ENCODE measurements around the gene SLC26A2. TPM values are rescaled to one million over a fixed set of nuclear protein-coding genes. Genes with fewer than 3 reads are reported as not detected.

Gene SLC26A2
- total and polyA plus RNA-seq, 2 of the 8 experiments (the other 6 are each of a cell fraction or from before 2014, with no cell fraction given): 3.7 to 11.4 TPM

GRCh38 chr5:149998281-149998680 lies 37.7 kb downstream of the SLC26A2 start:
- no peak overlapping the region for H2BK5ac ChIP-seq (ENCODE audit: low read depth, low read length)
- no peak for DNase-seq (ENCODE audit: low read depth in 1 of 2, low spot score in 2 of 2)
- H2AK5ac ChIP-seq (ENCODE audit: low read depth, low read length): no peak overlapping the region
- no peak overlapping the region for H3K56ac ChIP-seq (replicated peaks; ENCODE audit: insufficient read length, low read depth, low read length)
- H4K20me1 ChIP-seq (replicated peaks in 1 of 2; ENCODE audit: control insufficient read depth in 1 of 2, insufficient read depth in 2 of 2, low read length in 2 of 2): peaks cover 3 to 15% of the 10 kb centered on the region in 2 experiments
- no peak overlapping the region for H2BK12ac ChIP-seq (ENCODE audit: low read depth, low read length)
- H3K27ac ChIP-seq (ENCODE audit: low read depth, low read length): no peak overlapping the region
- WGBS, 2 experiments (ENCODE audit: extremely low coverage in 1 of 2, insufficient coverage in 1 of 2, insufficient read length in 1 of 2, insufficient replicate concordance in 2 of 2, low coverage in 1 of 2, low lambda C conversion rate in 2 of 2, missing lambda C conversion rate in 1 of 2): 91% methylated on average over 3 of the region's 3 CpGs; no CpG with 5 or more reads in 1 of the 2 experiments
- ChIA-PET POLR2A (ENCODE audit: partially characterized antibody) (no interaction called here), CTCF (ENCODE audit: partially characterized antibody) (interaction anchor here (2.4 to 4.7 kb wide), 2 partner anchors 7 to 164 kb away, joined by 16 to 20 read pairs; no protein-coding TSS in a partner anchor)
- no peak overlapping the region for H3K18ac ChIP-seq (ENCODE audit: extremely low read depth, low read length)
- H3K9ac ChIP-seq (replicated peaks in 1 of 4; ENCODE audit: extremely low read depth in 1 of 4, low read depth in 3 of 4, low read length in 3 of 4): no peak overlapping the region
- no peak overlapping the region for H3K23ac ChIP-seq (ENCODE audit: insufficient read length)
- H3K4me2 ChIP-seq (ENCODE audit: insufficient read depth in 1 of 2, low read depth in 2 of 2, low read length in 2 of 2): no peak overlapping the region
- no peaks in the 10 kb centered on the region for H3K9me3 ChIP-seq (ENCODE audit: insufficient read depth in 2 of 2, low read depth in 1 of 2, low read length in 1 of 2)
- FAIRE-seq: no peak
- TF ChIP-seq RBBP5 (IDR thresholded peaks at IDR 0.05; ENCODE audit: borderline replicate concordance, low read depth, low read length) (no peak), EGR1 (IDR thresholded peaks at IDR 0.05; ENCODE audit: borderline replicate concordance, low read depth, low read length) (no peak), SP2 (IDR thresholded peaks at IDR 0.05; ENCODE audit: low read length) (no peak), USF2 (IDR thresholded peaks at IDR 0.05; ENCODE audit: low read length) (no peak), RFX5 (IDR thresholded peaks at IDR 0.05; ENCODE audit: borderline replicate concordance, low read depth, low read length) (no peak), EP300 (IDR thresholded peaks at IDR 0.05; ENCODE audit: borderline replicate concordance in 1 of 2, low read depth in 2 of 2, low read length in 2 of 2) (no peak), TAF7 (optimal IDR thresholded peaks at IDR 0.05; ENCODE audit: borderline replicate concordance, low read depth, low read length) (no peak), SP1 (IDR thresholded peaks at IDR 0.05; ENCODE audit: low read depth, low read length) (no peak), ASH2L (IDR thresholded peaks at IDR 0.05; ENCODE audit: low read length) (no peak), NANOG (IDR thresholded peaks at IDR 0.05; ENCODE audit: insufficient read depth, low read depth, low read length, poor library complexity, severe bottlenecking) (no peak)
- TF ChIP-seq, protein P1, sequence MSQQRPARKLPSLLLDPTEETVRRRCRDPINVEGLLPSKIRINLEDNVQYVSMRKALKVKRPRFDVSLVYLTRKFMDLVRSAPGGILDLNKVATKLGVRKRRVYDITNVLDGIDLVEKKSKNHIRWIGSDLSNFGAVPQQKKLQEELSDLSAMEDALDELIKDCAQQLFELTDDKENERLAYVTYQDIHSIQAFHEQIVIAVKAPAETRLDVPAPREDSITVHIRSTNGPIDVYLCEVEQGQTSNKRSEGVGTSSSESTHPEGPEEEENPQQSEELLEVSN (IDR thresholded peaks at IDR 0.05): no peak
- H4K91ac ChIP-seq (replicated peaks; ENCODE audit: insufficient read length, low read length): no peak overlapping the region
- peaks cover 5% of the 10 kb centered on the region; the same call in 1 of the 2 replicates for H3K79me1 ChIP-seq (ENCODE audit: low read depth, low read length)
- H3K27me3 ChIP-seq (replicated peaks in 1 of 4; ENCODE audit: control insufficient read depth in 3 of 4, extremely low read depth in 1 of 4, insufficient read depth in 3 of 4, low read length in 3 of 4): no peaks in the 10 kb centered on the region
- no peak overlapping the region for H3K14ac ChIP-seq (ENCODE audit: insufficient read length)
- H3K23me2 ChIP-seq (ENCODE audit: low read depth, low read length): peaks cover 14% of the 10 kb centered on the region
- no peak overlapping the region for H3K4ac ChIP-seq (replicated peaks; ENCODE audit: insufficient read length, low read depth, low read length)
- H3K36me3 ChIP-seq (ENCODE audit: control insufficient read depth in 2 of 4, insufficient read depth in 4 of 4, low read length in 3 of 4): no peaks in the 10 kb centered on the region; a peak in 1 of 8 replicates
- peaks cover 5 to 23% of the 10 kb centered on the region in 2 experiments for H3K79me2 ChIP-seq (ENCODE audit: control insufficient read depth in 1 of 2, insufficient read depth in 2 of 2, low read length in 2 of 2)
- peaks cover 0 to 4% (median 2%) of the 10 kb centered on the region in 4 experiments; a peak in 4 of 7 replicates for H3K4me1 ChIP-seq (replicated peaks in 1 of 4; ENCODE audit: control insufficient read depth in 3 of 4, insufficient read depth in 4 of 4, low read length in 3 of 4)
- no peak overlapping the region for H2AFZ ChIP-seq (ENCODE audit: low read length)
- H2BK15ac ChIP-seq (ENCODE audit: low read length): no peak overlapping the region
- no peak overlapping the region for H2BK20ac ChIP-seq (ENCODE audit: low read length)
- no peak overlapping the region for H4K5ac ChIP-seq (ENCODE audit: insufficient read length, low read depth, low read length)
- H4K8ac ChIP-seq (ENCODE audit: extremely low read depth, insufficient read depth, low read length): no peak overlapping the region
- H3K4me3 ChIP-seq (ENCODE audit: extremely low read depth in 1 of 4, insufficient read depth in 2 of 4, low read depth in 3 of 4, low read length in 4 of 4): no peak overlapping the region
- no peak overlapping the region for H2BK120ac ChIP-seq (replicated peaks; ENCODE audit: low read depth, low read length)
